GM12878 (cell line): ENCODE measurements around the gene GPR17. TPM values are rescaled to one million over a fixed set of nuclear protein-coding genes. Genes with fewer than 3 reads are reported as not detected.

Experiments
- ATAC-seq: fragments of 200-7000 bp; cut with Tn5 transposase; 3 replicates; pipeline ENCODE4 v1.9.1; 2020; ENCODE audit warnings: mild to moderate bottlenecking, moderate library complexity
- BruUV-seq: library from RNA; stranded (reverse); fragments of 400-500 nt; replicated peaks from 2 replicates; lab custom pipeline; 2021; lab: Mats Ljungman, UMichigan
- CTCF ChIA-PET: fragments of 300-600 bp; sonication (Branson Sonifier 250); formaldehyde crosslinking; extraction: SDS; loops from one replicate; lab custom pipeline; 2021; ENCODE audit warnings: inconsistent platforms; lab: Yijun Ruan, JAX
- POLR2A ChIA-PET: fragments of 350-600 bp; formaldehyde crosslinking; extraction: SDS; loops from one replicate; lab custom pipeline; 2021; ENCODE audit warnings: inconsistent platforms; lab: Charles Lee
- RAD21 ChIA-PET: fragments of 300-600 bp; sonication (Branson Sonifier 250); formaldehyde crosslinking; loops from one replicate; lab custom pipeline; 2023; ENCODE audit warnings: antibody characterized with exemption; ENCODE audit not compliant: unreplicated experiment; lab: Charles Lee
- SMC1A ChIA-PET: fragments of 300-600 bp; sonication (Branson Sonifier 250); formaldehyde crosslinking; loops from one replicate; lab custom pipeline; 2023; ENCODE audit not compliant: unreplicated experiment, uncharacterized antibody; lab: Charles Lee
- DNase-seq: peaks from one replicate; pipeline ENCODE4 v3.0.0-alpha.2; 2011; ENCODE audit warnings: low read depth, low spot score
- FAIRE-seq: peaks from 3 replicates; lab custom pipeline; 2011; peaks lifted over from hg19 to GRCh38; lab: Jason Lieb, UNC
- H2AFZ ChIP-seq: 2 replicates; pipeline ENCODE4 v1.6.0; 2011; ENCODE audit warnings: low read depth, low read length, control low read depth; ENCODE audit not compliant: control insufficient read depth
- H3K27ac ChIP-seq: 2 replicates; pipeline ENCODE4 v1.5.1; 2011; ENCODE audit warnings: control low read depth; ENCODE audit not compliant: control insufficient read depth, insufficient read depth
- H3K27me3 ChIP-seq, 2 experiments: replicated peaks in 1 of 2; 2 replicates each; pipeline versions ENCODE4 v1.6.0 to v1.6.1; 2011; ENCODE audit warnings: low read length in 1 of 2; ENCODE audit not compliant: control insufficient read depth in 2 of 2, insufficient read depth in 2 of 2
- H3K36me3 ChIP-seq, 2 experiments: 2 replicates each; pipeline ENCODE4 v1.5.1; 2011; ENCODE audit warnings: low read length in 1 of 2; ENCODE audit not compliant: control insufficient read depth in 2 of 2, insufficient read depth in 2 of 2
- H3K4me1 ChIP-seq: 2 replicates; pipeline ENCODE4 v1.6.1; 2011; ENCODE audit warnings: mild to moderate bottlenecking, low read length, moderate library complexity, mixed read lengths; ENCODE audit not compliant: control insufficient read depth, insufficient read depth
- H3K4me2 ChIP-seq: 2 replicates; pipeline ENCODE4 v1.6.0; 2011; ENCODE audit warnings: control low read depth; ENCODE audit not compliant: control insufficient read depth, insufficient read depth
- H3K4me3 ChIP-seq: fragments of 200-600 bp; sonication (generic); 2 replicates; pipeline ENCODE4 v1.5.1; 2016
- H3K79me2 ChIP-seq: 2 replicates; pipeline ENCODE4 v1.6.0; 2011; ENCODE audit warnings: low read length; ENCODE audit not compliant: control insufficient read depth, insufficient read depth
- H3K9ac ChIP-seq: 2 replicates; pipeline ENCODE4 v1.8.0; 2011; ENCODE audit warnings: low read length, control low read depth, mixed read lengths; ENCODE audit not compliant: control insufficient read depth, insufficient read depth
- H3K9me3 ChIP-seq: replicated peaks from 3 replicates; pipeline ENCODE4 v1.5.1; 2011; ENCODE audit warnings: mild to moderate bottlenecking, low read length; ENCODE audit not compliant: control insufficient read depth, insufficient read depth
- H4K20me1 ChIP-seq: 2 replicates; pipeline ENCODE4 v1.6.0; 2011; ENCODE audit not compliant: control insufficient read depth, insufficient read depth
- BHLHE40 ChIP-seq, 2 experiments: fragments of 450-650 bp in 1 of 2; IDR thresholded peaks; 2 replicates each; pipeline ENCODE4 v1.6.1; 2011 to 2017; ENCODE audit warnings: low read depth in 2 of 2, borderline replicate concordance in 1 of 2, improper control_type of control experiment in 1 of 2, low read length in 1 of 2, mild to moderate bottlenecking in 1 of 2
- PAX5 ChIP-seq: IDR thresholded peaks from 2 replicates; pipeline ENCODE4 v1.6.1; 2011; ENCODE audit warnings: low read depth, low read length, borderline replicate concordance
- PML ChIP-seq: IDR thresholded peaks from 2 replicates; pipeline ENCODE4 v1.6.1; 2012; ENCODE audit warnings: low read length, inconsistent platforms
- POLR2AphosphoS5 ChIP-seq: IDR thresholded peaks from 2 replicates; pipeline ENCODE4 v1.6.1; 2011; ENCODE audit warnings: mild to moderate bottlenecking, low read length, inconsistent platforms
- RB1 ChIP-seq: fragments of 450-650 bp; formaldehyde crosslinking; IDR thresholded peaks from 2 replicates; pipeline ENCODE4 v1.6.1; 2017; ENCODE audit warnings: mild to moderate bottlenecking, borderline replicate concordance
- TBL1XR1 ChIP-seq: IDR thresholded peaks from 2 replicates; pipeline ENCODE4 v1.6.1; 2012; ENCODE audit warnings: low read depth, low read length, improper control_type of control experiment
- ZBED1 ChIP-seq: IDR thresholded peaks from 2 replicates; pipeline ENCODE4 v1.6.1; 2016; ENCODE audit warnings: borderline replicate concordance
- ZNF622 ChIP-seq: fragments of 450-650 bp; IDR thresholded peaks from 2 replicates; pipeline ENCODE4 v1.6.1; 2017; ENCODE audit warnings: mild to moderate bottlenecking, inconsistent platforms
- WGBS: methylation state at CpG from one replicate; pipeline ENCODE4 v1.1.6; 2016; ENCODE audit warnings: low lambda C conversion rate; ENCODE audit not compliant: insufficient replicate concordance, insufficient coverage; ENCODE audit errors: missing lambda C conversion rate; 5-methylcytosine and 5-hydroxymethylcytosine counted together
- in situ Hi-C: fragments of 300-500 bp; cut with MboI; formaldehyde crosslinking; loops from 9 replicates; pipeline ENCODE4 v1.14.3; 2018; ENCODE audit warnings: mixed read lengths
- intact Hi-C: fragments of 100-400 bp; cut with micrococcal nuclease; formaldehyde crosslinking; loops from one replicate; pipeline ENCODE4 v1.14.2; 2022; ENCODE audit not compliant: unreplicated experiment
- polyA plus RNA-seq, 11 experiments: library from polyadenylated mRNA; depleted of rRNA in 4 of 11; unstranded in 6 of 11; stranded (reverse) in 5 of 11; fragments of >200 nt; fragmentation: Nextera tagmentation in 4 of 11; fragmentation: Illumina TruSeq in 1 of 11; extraction: Ambion mirVana in 4 of 11; extraction: Trizol in 1 of 11; gene quantifications; 1 replicate in 1 of 11; 2 replicates in 10 of 11; pipeline versions ENCODE4 v1.2.1 to v1.2.3, GENCODE V29; 2011 to 2016; ENCODE audit warnings: inconsistent platforms in 2 of 11, missing spikeins in 2 of 11, low read depth in 1 of 11
- total RNA-seq, 4 experiments: library from RNA; depleted of rRNA in 3 of 4; stranded (reverse); fragments of >200 nt in 3 of 4; fragmentation: Illumina TruSeq in 1 of 4; extraction: Trizol in 1 of 4; gene quantifications; 2 replicates each; pipeline versions ENCODE4 v1.2.1 to v1.2.3, GENCODE V29; 2013 to 2021
- TF ChIP-seq, protein P1 (sequence below): IDR thresholded peaks from 2 replicates; pipeline ENCODE4 v1.6.1; 2011; ENCODE audit warnings: borderline replicate concordance, low read depth, mild to moderate bottlenecking, moderate library complexity, low read length; ENCODE audit not compliant: insufficient read depth, poor library complexity, severe bottlenecking

Gene GPR17
- total and polyA plus RNA-seq, 10 of the 15 experiments (the other 5 are each of a cell fraction or from before 2014, with no cell fraction given) = not detected

DNA sequence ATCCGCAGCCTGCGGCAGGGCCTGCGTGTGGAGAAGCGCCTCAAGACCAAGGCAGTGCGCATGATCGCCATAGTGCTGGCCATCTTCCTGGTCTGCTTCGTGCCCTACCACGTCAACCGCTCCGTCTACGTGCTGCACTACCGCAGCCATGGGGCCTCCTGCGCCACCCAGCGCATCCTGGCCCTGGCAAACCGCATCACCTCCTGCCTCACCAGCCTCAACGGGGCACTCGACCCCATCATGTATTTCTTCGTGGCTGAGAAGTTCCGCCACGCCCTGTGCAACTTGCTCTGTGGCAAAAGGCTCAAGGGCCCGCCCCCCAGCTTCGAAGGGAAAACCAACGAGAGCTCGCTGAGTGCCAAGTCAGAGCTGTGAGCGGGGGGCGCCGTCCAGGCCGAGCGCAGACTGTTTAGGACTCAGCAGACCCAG is 5.4 kb downstream of the GPR17 start (continued):
- TF ChIP-seq POLR2AphosphoS5 = no peak
- TF ChIP-seq PAX5 = no peak
- TF ChIP-seq, protein P1, sequence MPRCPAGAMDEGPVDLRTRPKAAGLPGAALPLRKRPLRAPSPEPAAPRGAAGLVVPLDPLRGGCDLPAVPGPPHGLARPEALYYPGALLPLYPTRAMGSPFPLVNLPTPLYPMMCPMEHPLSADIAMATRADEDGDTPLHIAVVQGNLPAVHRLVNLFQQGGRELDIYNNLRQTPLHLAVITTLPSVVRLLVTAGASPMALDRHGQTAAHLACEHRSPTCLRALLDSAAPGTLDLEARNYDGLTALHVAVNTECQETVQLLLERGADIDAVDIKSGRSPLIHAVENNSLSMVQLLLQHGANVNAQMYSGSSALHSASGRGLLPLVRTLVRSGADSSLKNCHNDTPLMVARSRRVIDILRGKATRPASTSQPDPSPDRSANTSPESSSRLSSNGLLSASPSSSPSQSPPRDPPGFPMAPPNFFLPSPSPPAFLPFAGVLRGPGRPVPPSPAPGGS = no peak
- no peak for TF ChIP-seq ZBED1

DNA sequence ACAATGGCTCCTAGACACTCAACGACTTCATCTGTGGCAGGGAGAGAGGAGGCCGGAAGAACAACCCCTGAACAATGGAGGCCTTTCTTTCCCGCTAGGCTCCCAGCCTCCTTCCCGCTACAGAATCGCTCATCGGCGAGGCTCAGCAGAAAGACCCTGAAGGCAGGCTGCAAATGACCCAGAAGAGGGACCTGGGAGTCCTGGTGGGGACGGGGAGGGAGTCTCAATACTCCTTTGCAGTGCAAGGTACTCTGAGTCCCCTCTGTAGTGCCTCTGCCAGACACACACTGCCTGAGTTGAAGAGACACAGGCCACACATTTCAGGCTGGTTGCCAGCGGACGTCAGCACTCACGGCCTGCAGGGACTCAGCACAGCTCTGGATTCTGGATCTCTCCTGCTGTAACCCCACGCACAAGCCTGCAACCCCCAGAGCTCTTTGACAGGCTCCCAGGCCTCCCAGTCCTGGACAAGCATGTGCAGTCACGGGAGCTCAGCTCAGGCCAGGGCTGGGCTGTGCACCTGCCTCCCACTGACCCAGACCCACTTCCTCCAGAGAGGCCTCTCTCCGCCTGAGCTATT is 6.1 kb downstream of the GPR17 start:
- Histone ChIP-seq H3K9me3 (no peaks in the 10 kb centered on the region), H3K4me2 (no peak overlapping the region), H3K4me3 (no peak overlapping the region), H3K9ac (no peak overlapping the region), H3K79me2 (no peaks in the 10 kb centered on the region), H3K27me3 (no peaks in the 10 kb centered on the region), H3K36me3 (no peaks in the 10 kb centered on the region), H2AFZ (no peak overlapping the region), H4K20me1 (no peaks in the 10 kb centered on the region), H3K27ac (no peak overlapping the region), H3K4me1 (no peaks in the 10 kb centered on the region)
- ChIA-PET POLR2A (interaction anchor here (0.5 kb wide), 2 partner anchors 309 to 576 kb away, joined by 3 to 9 read pairs; no protein-coding TSS in a partner anchor), CTCF (interaction anchor here (0.7 to 8.3 kb wide), 5 partner anchors 13 to 77 kb away, joined by 3 to 90 read pairs (median 3); no protein-coding TSS in a partner anchor), RAD21 (interaction anchor here (3.1 kb wide), 1 partner anchor 61 kb away, joined by 12 read pairs; no protein-coding TSS in a partner anchor), SMC1A (interaction anchor here (1.0 to 4.6 kb wide), 2 partner anchors 13 to 61 kb away, joined by 3 to 26 read pairs; no protein-coding TSS in a partner anchor)
- WGBS = 52% methylated on average over 14 of the region's 14 CpGs
- DNase-seq (no peak), FAIRE-seq (no peak), ATAC-seq (peak; percentile 13; the same call in 1 of the 3 replicates)
- intact Hi-C loops = no loop called here
- no TSS peak for BruUV-seq
- in situ Hi-C loops = no loop called here
- no peak for TF ChIP-seq TBL1XR1
- TF ChIP-seq BHLHE40 (IDR thresholded peaks at IDR 0.05; ENCODE audit: borderline replicate concordance in 1 of 2, low read depth in 2 of 2, low read length in 1 of 2) = peak in 1 of 2 experiments; percentile 16; a peak in 1 of 4 replicates
- no peak for TF ChIP-seq ZNF622
- TF ChIP-seq PML = no peak
- no peak for TF ChIP-seq RB1
